NCI-H345 treated with DMSO at 0.1 percent for 48 hours (cell line): ENCODE measurements around the gene LOXL3.

ENCODE experiments used
- DNase-seq: peaks from one replicate; lab custom pipeline; 2025; ENCODE audit not compliant: unreplicated experiment; lab: John Stamatoyannopoulos, UW

LOXL3 gene

GRCh38 chr2:74553892-74554819 lies at the start of gene LOXL3, which contains the start of gene DOK1:
Gene LOXL3 (minus strand): TSS chr2:74553942. CDS start chr2:74552634, 1,308 bp downstream.
Gene DOK1 (plus strand): TSS chr2:74554720. CDS start chr2:74554755, 35 bp downstream.
- no peak for DNase-seq

GRCh38 chr2:74602586-74603281 lies 49.0 kb upstream of the LOXL3 start:
- no peak for DNase-seq

DNA sequence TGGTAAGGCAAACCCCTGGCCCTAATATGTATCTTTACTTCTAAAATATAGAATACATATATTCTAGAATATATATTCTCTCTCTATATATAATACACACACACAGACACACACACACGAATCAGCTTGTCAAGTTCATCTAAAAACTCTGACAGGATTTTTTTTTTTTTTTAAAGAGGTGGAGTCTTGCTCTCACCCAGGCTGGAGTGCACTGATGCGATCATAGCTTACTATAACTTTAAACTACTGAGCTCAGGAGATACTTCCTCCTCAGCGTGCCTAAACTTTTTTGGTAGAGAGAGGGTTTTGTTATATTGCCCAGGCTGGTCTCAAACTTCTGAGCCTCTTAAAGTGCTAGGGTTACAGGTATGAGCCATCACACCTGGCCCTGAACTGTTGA lies 45.9 kb upstream of the LOXL3 start:
- no peak for DNase-seq

DNA sequence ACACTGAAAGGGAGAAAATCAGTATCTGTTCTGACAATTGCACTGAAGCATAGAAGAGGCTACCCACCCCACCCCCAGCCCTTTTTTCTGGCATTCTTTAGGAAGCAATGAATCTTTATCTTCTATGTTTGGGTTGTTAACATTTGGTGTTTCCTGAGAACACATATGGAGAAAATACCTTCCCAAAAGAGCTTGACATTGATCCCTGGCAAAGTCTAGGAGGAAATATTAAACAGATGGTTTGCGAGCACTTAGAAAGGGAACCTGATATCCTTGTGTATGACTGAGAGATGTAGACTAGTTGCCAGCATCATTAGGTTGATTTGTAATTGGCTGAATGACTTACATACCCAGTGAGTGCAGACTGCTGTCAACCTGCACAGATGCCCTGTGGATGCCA lies 43.7 kb upstream of the LOXL3 start:
- DNase-seq, result no peak

- no peak for DNase-seq
Measured at GRCh38 chr2:74596584-74596983, 42.8 kb upstream of the LOXL3 start.

DNA sequence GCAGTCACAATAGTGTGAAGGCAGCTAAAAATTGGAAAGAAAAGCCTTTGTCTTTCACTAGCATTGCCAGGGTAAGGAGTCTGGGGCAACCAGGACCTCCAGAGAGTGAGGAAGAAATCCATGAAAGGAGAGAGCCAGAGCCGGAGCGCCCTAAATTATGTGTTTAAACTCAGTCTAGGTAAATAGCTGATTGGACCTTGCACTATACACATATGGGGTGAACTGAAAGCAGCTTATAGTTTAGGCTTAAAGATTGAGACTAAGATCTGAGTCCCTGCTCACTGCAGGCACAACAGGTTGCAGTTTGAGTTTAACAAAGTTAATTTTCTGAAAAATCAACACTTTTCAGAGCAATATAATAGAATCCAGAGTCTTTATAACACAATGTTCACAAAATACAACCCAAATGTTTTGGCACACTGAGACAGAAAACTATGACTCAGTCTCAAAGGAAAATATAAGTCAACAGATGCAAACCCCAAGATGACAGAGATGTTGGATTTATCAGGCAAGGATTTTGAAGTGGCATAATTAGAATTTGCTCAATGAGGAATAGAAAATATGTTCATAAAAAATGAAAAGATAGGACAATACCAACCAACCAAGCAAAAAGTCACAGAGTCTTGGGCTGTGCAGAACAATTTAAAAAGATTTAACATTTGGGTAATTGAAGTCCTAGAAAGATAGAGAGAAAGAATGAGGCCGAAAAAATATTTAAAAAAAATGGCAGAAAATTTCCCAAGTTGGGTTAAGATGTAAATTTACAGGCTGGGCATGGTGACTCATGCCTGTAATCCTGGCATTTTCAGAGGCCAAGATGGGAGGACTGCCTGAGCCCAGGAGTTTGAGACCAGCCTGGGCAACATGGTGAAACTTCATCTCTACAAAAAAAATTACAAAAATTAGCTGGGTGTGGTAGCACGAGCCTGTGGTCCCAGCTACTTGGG lies 40.4 kb upstream of the LOXL3 start:
- DNase-seq, result no peak

GRCh38 chr2:74588664-74589063 lies 34.9 kb upstream of the LOXL3 start:
- DNase-seq, result no peak

- DNase-seq, result peak; percentile 29
Measured at GRCh38 chr2:74587664-74588277, 34.0 kb upstream of the LOXL3 start.

GRCh38 chr2:74585406-74586185 lies 31.9 kb upstream of the LOXL3 start:
- DNase-seq, result no peak

GRCh38 chr2:74584088-74584645 lies 30.4 kb upstream of the LOXL3 start:
- DNase-seq, result no peak

- no peak for DNase-seq
Measured at GRCh38 chr2:74583504-74583903, 29.8 kb upstream of the LOXL3 start.

DNA sequence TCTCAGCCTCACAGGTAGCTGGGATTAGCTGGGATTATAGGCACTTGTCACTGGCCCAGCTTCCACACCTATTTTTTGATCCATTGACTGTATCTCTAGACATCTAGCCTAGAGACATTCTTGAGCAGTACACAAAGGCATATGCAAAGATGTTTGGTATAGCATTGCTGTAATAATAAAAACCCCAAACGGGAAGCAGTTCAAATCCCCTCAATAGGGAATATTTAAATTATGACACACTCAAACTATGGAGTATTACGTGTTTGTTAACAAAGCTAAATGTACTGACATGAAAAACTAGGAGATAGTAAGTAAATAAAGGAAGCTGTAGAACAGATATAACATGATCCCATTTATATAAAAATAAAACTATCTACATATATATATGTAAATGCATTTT lies 28.4 kb upstream of the LOXL3 start:
- no peak for DNase-seq

GRCh38 chr2:74581463-74581862 lies 27.7 kb upstream of the LOXL3 start:
- no peak for DNase-seq

- no peak for DNase-seq
Measured at GRCh38 chr2:74578408-74578807, 24.7 kb upstream of the LOXL3 start.

DNA sequence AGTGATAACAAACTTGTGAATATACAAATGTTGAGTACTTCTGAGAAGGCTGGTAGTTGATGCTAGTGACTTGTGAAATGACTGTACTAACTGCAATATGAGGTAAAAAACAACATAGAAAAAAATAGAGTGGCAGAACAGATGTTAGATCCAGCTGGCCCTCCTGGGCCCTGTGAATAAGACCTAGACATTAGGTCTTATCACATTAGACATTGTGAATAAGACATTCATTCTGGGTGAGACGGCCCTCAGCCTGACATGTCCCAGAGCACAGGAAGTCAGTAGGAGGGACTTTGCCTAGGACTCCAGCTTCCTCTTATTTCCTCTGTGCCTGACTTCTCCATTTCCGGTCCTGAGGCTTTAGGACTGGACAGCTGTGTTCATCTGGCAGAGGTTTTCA lies 23.7 kb upstream of the LOXL3 start:
- no peak for DNase-seq

DNA sequence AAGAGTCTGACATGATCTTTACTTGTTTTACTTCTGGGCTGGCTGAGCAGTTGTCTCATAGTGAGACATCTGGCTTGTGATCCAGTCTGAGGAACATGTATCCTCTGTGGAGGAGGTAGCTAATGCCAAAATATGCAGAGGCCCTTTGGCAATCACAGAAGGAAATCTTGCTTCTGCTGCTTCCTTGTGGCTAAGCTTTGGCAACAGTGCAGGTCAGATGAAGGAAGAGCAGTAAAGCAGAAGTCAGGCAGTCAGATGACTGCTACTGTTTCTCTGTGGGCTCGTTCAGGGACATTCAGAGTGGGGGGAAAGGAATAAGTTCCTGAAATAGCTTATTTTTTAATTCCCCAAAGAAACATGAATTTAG lies 23.1 kb upstream of the LOXL3 start:
- DNase-seq, result no peak

DNA sequence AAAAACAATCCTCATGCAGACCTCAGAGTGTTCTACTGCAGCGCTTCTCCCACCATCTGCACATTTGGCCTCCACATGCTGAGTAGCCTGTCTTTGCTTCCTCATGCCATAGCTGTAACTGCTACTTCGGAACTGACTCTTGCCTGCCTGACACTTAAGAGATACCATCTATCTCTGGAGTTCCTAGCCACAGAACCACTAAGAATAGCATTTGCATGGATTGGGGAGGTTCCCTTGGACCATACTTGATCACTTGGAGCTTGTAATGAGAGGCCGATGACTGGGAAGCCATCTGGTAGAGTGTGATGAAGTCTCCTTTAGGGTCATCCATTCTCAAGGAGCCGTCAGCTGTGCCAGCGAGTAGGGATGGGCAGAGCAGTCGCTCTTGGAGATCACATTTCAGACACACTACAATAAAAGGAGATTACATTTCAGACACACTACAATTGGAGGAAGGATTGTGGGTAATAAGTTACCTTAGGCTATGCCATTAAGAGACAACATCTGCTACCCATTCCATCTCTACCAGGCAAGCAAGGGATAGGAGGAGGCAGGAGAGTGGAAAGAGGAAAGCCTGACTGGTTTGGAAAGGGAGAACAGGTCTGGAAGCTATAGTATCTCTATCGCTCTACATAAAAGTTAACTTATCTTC lies 22.6 kb upstream of the LOXL3 start:
- no peak for DNase-seq

- no peak for DNase-seq
Measured at GRCh38 chr2:74575320-74575719, 21.6 kb upstream of the LOXL3 start.
